IPS-20b (cell line): ENCODE results near the gene PLGRKT.
A peak's percentile ranks its signal among the peaks of the same experiment; 100 is the strongest.
"Not testable (repeated sequence)": the region's sequence is repeated elsewhere in the genome, so short reads cannot be mapped to it uniquely, and the experiment has no call there.

Experiments
- H3K27ac ChIP-seq: one replicate; pipeline ENCODE4 v1.5.1; 2013; ENCODE audit warnings: low read length
- H3K27me3 ChIP-seq: 2 replicates; pipeline ENCODE4 v1.6.1; 2013; ENCODE audit warnings: mild to moderate bottlenecking, low read length, inconsistent platforms; ENCODE audit not compliant: insufficient read depth
- H3K36me3 ChIP-seq: 2 replicates; pipeline ENCODE4 v1.6.1; 2013; ENCODE audit warnings: low read depth, mild to moderate bottlenecking, inconsistent platforms, low read length, moderate library complexity; ENCODE audit not compliant: insufficient read depth
- H3K4me1 ChIP-seq: 2 replicates; pipeline ENCODE4 v1.6.1; 2013; ENCODE audit warnings: mild to moderate bottlenecking, control low read depth, inconsistent platforms, low read length, moderate library complexity; ENCODE audit not compliant: insufficient read depth
- H3K4me3 ChIP-seq: 2 replicates; pipeline ENCODE4 v1.5.1; 2013; ENCODE audit warnings: mild to moderate bottlenecking, low read length, inconsistent platforms
- H3K9ac ChIP-seq: 2 replicates; pipeline ENCODE4 v1.6.1; 2013; ENCODE audit warnings: low read depth, mild to moderate bottlenecking, inconsistent platforms, low read length, moderate library complexity
- H3K9me3 ChIP-seq: 2 replicates; pipeline ENCODE4 v1.6.1; 2013; ENCODE audit warnings: mild to moderate bottlenecking, low read depth, low read length, inconsistent platforms; ENCODE audit not compliant: insufficient read depth

PLGRKT gene

DNA sequence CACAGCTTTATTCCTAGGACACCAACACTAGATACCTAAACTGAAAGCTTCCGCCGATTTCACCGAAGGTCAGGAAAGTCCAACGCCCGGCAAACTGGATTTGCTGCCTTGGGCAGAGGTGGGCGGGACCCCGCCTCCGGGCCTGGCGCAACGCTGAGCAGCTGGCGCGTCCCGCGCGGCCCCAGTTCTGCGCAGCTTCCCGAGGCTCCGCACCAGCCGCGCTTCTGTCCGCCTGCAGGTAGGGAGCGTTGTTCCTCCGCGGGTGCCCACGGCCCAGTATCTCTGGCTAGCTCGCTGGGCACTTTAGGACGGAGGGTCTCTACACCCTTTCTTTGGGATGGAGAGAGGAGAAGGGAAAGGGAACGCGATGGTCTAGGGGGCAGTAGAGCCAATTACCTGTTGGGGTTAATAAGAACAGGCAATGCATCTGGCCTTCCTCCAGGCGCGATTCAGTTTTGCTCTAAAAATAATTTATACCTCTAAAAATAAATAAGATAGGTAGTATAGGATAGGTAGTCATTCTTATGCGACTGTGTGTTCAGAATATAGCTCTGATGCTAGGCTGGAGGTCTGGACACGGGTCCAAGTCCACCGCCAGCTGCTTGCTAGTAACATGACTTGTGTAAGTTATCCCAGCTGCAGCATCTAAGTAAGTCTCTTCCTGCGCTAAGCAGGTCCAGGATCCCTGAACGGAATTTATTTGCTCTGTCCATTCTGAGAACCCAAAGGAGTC is 12.8 kb upstream of the PLGRKT start, which contains the start of gene CD274:
TSS of gene CD274 (plus strand) at position 184 of the 733 bp plus-strand sequence. CDS start 5,572 bp downstream, outside the sequence.
- no peaks in the 10 kb centered on the region for H3K9me3 ChIP-seq
- no peaks in the 10 kb centered on the region for H3K4me1 ChIP-seq
- H3K4me3 ChIP-seq = peak within 1 kb of the TSS; percentile 66
- H3K9ac ChIP-seq = no peak within 1 kb of the TSS
- no peaks in the 10 kb centered on the region for H3K36me3 ChIP-seq
- H3K27ac ChIP-seq = no peak within 1 kb of the TSS
- no peaks in the 10 kb centered on the region for H3K27me3 ChIP-seq

DNA sequence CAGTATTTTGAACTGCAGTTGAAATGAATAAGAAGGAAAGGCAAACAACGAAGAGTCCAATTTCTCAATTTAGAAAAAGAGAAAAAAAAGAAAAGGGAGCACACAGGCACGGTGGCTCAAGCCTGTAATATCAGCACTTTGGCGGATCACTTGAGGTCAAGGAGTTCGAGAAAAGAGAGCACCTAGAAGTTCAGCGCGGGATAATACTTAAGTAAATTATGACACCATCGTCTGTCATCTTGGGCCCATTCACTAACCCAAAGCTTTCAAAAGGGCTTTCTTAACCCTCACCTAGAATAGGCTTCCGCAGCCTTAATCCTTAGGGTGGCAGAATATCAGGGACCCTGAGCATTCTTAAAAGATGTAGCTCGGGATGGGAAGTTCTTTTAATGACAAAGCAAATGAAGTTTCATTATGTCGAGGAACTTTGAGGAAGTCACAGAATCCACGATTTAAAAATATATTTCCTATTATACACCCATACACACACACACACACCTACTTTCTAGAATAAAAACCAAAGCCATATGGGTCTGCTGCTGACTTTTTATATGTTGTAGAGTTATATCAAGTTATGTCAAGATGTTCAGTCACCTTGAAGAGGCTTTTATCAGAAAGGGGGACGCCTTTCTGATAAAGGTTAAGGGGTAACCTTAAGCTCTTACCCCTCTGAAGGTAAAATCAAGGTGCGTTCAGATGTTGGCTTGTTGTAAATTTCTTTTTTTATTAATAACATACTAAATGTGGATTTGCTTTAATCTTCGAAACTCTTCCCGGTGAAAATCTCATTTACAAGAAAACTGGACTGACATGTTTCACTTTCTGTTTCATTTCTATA is 12.0 kb upstream of the PLGRKT start:
- H3K36me3 ChIP-seq = no peaks in the 10 kb centered on the region
- no peaks in the 10 kb centered on the region for H3K9me3 ChIP-seq
- no peak overlapping the region for H3K9ac ChIP-seq
- H3K4me3 ChIP-seq = peak overlapping the region; percentile 66
- H3K4me1 ChIP-seq = no peaks in the 10 kb centered on the region
- no peaks in the 10 kb centered on the region for H3K27me3 ChIP-seq
- H3K27ac ChIP-seq = no peak overlapping the region

DNA sequence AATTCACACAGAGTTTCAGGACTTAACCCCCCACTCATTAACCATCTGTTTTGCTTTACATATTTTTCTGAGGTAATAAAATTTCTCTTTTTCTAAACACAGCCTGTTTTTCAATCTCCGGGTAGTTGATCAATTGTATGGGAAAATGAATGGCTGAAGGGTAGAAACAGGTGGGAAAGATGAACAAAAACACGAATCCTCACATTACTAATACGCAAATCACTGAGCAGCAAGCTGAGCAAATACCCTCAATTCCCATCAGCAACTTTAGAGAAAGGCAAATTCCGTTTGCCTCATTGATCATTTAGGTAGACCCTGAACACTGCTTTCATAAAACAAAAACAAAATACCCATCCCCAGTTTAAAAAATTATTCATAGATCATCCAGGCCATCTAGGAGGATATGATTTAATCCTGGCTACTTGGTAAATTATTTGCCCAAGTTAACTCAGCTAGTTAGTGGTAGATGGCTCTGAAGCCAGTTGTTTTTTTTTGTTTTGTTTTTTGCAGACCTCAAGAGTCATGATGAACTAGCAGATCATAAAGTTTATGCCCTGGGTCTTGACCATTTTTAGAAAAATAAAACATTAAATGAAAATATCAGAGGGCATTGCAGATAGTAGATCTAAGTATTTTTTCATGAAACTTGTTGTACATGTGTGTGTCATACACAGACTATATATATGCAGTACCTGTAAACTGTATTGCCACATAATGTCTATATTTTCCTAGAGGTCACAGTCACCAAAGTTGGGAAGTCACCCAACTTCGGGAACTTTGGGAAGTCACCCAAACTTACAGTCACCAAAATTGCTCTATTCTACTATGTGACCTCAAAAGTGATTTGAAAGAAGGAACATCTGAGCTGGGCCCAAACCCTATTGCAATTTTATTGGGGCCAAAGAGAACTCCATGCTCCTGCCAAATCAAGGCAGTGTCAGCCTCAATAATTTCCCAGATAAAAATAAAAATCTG is 11.0 kb upstream of the PLGRKT start:
- H3K4me3 ChIP-seq = no peak overlapping the region
- no peak overlapping the region for H3K9ac ChIP-seq
- no peaks in the 10 kb centered on the region for H3K9me3 ChIP-seq
- H3K27me3 ChIP-seq = no peaks in the 10 kb centered on the region
- H3K4me1 ChIP-seq = no peaks in the 10 kb centered on the region
- H3K36me3 ChIP-seq = no peaks in the 10 kb centered on the region
- no peak overlapping the region for H3K27ac ChIP-seq

DNA sequence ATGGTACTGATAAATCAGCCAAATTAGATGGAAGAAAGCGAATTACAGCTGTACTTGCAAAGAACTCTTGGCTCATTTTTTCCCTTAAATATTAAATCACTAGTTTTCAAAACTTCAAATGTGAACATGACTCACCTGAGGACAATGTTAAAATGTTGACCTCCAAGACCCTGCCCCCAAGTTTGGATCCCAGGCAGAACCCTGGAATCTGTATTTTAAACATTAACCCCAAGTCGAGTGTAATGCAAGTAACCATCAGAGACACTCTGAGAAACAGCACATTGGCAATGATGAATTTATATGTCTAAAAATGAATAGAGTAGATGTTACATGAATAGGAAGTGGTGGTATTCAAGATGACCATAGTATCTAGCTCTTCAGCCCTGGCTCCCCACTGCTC is 10.3 kb upstream of the PLGRKT start:
- Histone ChIP-seq H3K9ac (no peak overlapping the region), H3K27ac (no peak overlapping the region), H3K36me3 (no peaks in the 10 kb centered on the region), H3K9me3 (no peaks in the 10 kb centered on the region), H3K4me3 (no peak overlapping the region), H3K27me3 (no peaks in the 10 kb centered on the region), H3K4me1 (no peaks in the 10 kb centered on the region)

GRCh38 chr9:5447337-5447736 is 9.6 kb upstream of the PLGRKT start:
- no peaks in the 10 kb centered on the region for H3K9me3 ChIP-seq
- no peaks in the 10 kb centered on the region for H3K27me3 ChIP-seq
- no peak overlapping the region for H3K9ac ChIP-seq
- H3K4me1 ChIP-seq = no peaks in the 10 kb centered on the region
- H3K36me3 ChIP-seq = no peaks in the 10 kb centered on the region
- H3K4me3 ChIP-seq = no peak overlapping the region
- no peak overlapping the region for H3K27ac ChIP-seq

DNA sequence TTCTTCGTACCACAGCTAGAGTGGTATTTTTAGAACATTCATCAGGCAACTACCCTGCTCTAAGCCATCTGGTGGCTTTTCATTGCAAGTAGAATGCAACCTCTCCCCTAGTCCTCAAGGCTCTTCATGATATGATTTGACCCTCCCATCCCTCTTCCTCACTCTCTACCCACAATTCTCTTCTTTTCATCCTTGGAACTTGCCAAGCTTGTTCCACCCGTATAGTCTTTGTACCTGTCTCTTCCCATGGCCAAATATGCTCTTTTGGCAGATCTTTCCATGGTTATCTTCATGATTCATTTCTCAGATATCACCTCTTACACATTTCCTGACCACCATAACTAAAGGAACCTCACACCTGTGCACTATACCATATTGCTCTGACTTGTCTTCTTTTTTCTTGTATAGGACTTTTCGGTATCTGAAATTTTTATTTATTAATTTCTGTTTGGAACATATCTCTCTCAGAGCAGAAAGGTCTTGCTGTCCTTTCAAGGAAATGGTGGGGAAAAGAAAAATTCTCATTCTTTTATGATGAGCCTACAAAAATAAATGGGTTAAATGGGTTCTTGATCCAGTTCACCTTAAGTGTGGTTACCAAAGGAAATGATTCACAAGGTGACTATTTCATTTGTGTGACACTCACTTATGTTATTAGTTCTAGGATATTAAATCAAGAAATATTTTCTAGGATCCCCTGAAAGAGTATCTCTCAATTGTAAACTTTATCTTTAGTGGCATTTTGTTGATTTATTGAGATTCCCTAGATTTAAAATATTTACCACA is 8.9 kb upstream of the PLGRKT start:
- Histone ChIP-seq H3K27ac (no peak overlapping the region), H3K36me3 (no peaks in the 10 kb centered on the region), H3K9me3 (no peaks in the 10 kb centered on the region), H3K4me3 (no peak overlapping the region), H3K4me1 (no peaks in the 10 kb centered on the region), H3K27me3 (no peaks in the 10 kb centered on the region), H3K9ac (no peak overlapping the region)

GRCh38 chr9:5445886-5446285 is 8.2 kb upstream of the PLGRKT start:
- Histone ChIP-seq H3K4me1 (no peaks in the 10 kb centered on the region), H3K9me3 (no peaks in the 10 kb centered on the region), H3K27ac (no peak overlapping the region)

DNA sequence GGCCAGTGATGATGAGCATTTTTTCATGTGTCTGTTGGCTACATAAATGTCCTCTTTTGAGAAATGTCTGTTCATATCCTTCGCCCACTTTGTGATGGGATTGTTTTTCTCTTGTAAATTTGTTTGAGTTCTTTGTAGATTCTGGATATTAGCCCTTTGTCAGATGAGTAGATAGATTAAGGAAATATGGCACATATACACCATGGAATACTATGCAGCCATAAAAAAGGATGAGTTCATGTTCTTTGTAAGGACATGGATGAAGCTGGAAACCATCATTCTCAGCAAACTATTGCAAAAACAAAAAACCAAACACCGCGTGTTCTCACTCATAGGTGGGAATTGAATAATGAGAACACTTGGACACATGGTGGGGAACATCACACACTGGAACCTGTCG is 7.4 kb upstream of the PLGRKT start:
- H3K4me3 ChIP-seq, H3K9me3 ChIP-seq, H3K36me3 ChIP-seq, H3K4me1 ChIP-seq, H3K27ac ChIP-seq, H3K27me3 ChIP-seq, H3K9ac ChIP-seq: not testable (repeated sequence)

More at GRCh38 chr9:5445886-5446285, 8.2 kb upstream of the PLGRKT start:
- H3K9ac ChIP-seq = no peak overlapping the region
- H3K4me3 ChIP-seq = no peak overlapping the region
- no peaks in the 10 kb centered on the region for H3K27me3 ChIP-seq
- no peaks in the 10 kb centered on the region for H3K36me3 ChIP-seq

- H3K27ac ChIP-seq = no peak overlapping the region
- no peaks in the 10 kb centered on the region for H3K36me3 ChIP-seq
- H3K4me3 ChIP-seq = no peak overlapping the region
- H3K9ac ChIP-seq = no peak overlapping the region
- H3K27me3 ChIP-seq = no peaks in the 10 kb centered on the region
- H3K4me1 ChIP-seq = no peaks in the 10 kb centered on the region
- no peaks in the 10 kb centered on the region for H3K9me3 ChIP-seq
Observed at GRCh38 chr9:5443850-5444249, 6.1 kb upstream of the PLGRKT start.

DNA sequence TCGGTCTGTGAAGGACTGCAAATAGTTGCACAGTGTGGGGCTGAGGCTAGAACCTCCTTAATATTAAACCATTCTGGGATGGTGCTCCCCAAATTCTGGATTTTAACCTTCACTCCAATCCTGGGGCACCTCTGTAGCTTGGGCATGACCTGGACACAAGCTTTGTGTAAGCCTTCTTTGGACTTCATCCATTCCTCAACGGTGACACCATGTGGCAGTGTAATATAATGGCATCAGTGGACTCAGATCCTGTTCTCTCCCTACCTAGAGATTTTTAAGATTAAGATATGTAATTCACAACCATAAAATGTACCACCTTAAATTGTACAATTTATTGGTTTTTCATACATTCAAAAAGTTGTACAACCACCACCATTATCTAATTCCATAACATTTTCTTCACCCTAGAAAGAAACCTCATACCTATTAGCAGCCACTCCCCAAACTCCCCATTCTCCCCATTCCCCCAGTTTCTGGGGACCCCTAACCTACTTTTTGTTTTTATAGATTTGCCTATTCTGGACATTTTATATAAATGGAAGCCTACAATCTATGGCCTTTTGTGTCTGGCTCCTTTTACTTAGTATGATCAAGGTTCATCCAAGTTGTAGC is 4.8 kb upstream of the PLGRKT start:
- no peaks in the 10 kb centered on the region for H3K36me3 ChIP-seq
- H3K27me3 ChIP-seq = no peaks in the 10 kb centered on the region
- no peak overlapping the region for H3K4me3 ChIP-seq
- H3K4me1 ChIP-seq = peaks cover 5% of the 10 kb centered on the region; the same call in 1 of the 2 replicates
- H3K9ac ChIP-seq = no peak overlapping the region
- no peaks in the 10 kb centered on the region for H3K9me3 ChIP-seq
- H3K27ac ChIP-seq = no peak overlapping the region
